NCI-H748 treated with DMSO at 0.1 percent for 48 hours (cell line): ENCODE results near the gene COX7A2.

Experiments used
- DNase-seq: peaks from one replicate; lab custom pipeline; 2025; lab: John Stamatoyannopoulos, UW

The COX7A2 gene

GRCh38 chr6:75268121-75268987 is 24.8 kb upstream of the COX7A2 start:
- DNase-seq: no peak

GRCh38 chr6:75267461-75267860 is 23.9 kb upstream of the COX7A2 start:
- DNase-seq: no peak

- peak; percentile 42 for DNase-seq
Observed at GRCh38 chr6:75266716-75267291, 23.2 kb upstream of the COX7A2 start.

DNA sequence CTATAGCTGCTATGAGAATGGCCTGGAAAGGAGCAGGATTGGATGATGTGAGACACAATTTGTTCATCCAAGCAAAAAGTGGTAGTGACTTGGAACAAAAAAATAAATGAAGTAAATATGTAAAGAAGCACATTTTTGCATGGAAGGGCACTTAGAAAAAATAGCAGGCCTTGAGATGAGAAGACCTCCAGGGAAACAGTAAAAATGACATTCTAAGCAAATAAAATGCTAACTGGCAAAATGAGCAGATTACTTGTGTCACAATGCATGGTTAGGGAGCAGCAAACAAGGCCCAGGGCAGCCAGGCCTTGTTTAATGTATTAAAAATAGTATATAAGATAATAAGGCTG is 19.8 kb upstream of the COX7A2 start:
- no peak for DNase-seq

- no peak for DNase-seq
Observed at GRCh38 chr6:75262716-75263400, 19.3 kb upstream of the COX7A2 start.

- DNase-seq: no peak
Observed at GRCh38 chr6:75261299-75261698, 17.7 kb upstream of the COX7A2 start.

DNA sequence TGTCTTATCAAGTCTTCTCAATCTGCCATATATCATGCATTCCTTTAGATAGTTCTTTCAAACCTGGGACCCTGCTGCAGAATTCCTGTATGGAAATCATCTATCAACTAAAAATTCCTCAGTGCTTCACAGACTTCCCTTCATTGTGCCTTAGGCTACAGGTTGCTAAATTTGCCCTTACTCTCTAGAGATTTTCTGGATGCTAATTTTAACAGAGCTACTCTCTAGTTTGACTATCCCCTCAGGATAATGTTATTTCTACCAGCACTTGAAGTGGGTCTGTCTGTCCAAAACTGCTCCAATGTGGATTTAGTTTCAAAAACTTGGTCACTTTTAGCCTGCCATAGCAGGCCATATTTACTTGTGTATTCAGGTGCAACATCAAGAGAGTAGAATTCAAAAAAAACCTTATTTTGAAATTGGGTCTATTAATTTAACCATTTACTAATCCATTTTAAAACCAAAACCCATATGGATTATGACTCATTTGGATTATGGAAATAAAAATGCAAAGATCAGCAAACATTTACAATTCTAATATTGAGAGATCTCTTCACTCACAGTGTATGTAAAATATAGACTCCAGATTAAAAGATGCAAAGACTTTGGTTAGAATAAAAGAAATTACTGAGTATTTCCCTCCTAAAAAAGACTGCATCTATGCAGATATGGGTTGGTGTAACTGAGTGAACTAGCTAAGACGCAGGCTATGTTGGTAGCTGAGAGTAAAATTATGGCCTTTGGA is 13.9 kb upstream of the COX7A2 start:
- DNase-seq: no peak

DNA sequence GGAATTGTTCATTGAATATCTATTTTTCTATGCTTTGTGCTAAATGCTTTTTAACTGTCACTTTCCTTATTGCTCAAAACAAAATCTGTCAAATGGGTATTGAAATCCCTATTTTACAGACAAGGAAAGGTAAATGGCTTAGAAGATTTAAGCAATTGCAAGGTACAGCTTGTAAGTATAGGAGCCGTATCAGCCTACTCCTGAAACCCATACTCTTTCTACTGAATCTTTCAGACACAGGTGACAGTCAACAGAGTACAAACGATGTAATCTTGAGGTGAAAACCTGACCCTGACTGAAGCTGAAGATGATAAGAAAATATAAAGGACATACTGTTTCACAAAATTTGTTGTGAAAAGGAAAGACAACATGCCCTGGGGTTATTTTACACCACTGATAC is 7.0 kb upstream of the COX7A2 start:
- DNase-seq: no peak

DNA sequence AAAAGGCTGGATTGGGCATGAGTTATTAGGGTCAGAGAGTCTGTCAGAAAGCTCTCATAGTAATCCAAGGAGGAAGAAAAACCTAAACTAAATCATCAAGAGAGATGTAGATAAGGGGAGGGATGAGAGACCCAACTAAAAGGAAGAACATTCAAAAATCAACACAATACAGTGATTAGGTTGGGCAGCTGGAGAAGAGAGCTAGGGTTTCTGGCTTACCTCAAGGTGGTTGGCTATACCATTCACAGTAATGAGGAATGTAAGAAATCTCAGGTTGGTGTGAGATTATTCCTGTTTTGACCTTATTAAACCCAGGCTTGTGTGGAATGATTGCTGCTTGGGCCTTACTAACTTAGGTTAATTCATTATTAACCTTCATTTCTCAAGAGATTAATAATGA is 6.2 kb upstream of the COX7A2 start:
- no peak for DNase-seq

DNA sequence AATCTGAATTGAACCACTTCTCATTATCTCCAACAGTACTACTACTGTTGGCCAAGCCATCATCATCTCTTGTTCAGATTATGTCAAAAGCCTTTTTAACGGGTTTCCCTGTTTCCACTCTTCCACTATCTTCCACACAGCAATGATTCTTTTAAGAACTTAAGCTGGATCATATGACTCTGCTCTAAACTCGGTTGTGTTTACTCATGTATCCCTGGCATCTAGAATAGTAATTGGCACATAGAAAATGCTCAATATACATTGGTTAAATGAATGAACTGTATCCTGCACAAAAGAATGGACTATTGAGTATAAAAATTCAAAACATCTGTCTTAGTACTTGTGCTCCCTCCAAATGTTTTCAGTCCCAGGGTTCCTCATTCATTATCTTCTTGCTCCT is 2.8 kb upstream of the COX7A2 start:
- DNase-seq: no peak

DNA sequence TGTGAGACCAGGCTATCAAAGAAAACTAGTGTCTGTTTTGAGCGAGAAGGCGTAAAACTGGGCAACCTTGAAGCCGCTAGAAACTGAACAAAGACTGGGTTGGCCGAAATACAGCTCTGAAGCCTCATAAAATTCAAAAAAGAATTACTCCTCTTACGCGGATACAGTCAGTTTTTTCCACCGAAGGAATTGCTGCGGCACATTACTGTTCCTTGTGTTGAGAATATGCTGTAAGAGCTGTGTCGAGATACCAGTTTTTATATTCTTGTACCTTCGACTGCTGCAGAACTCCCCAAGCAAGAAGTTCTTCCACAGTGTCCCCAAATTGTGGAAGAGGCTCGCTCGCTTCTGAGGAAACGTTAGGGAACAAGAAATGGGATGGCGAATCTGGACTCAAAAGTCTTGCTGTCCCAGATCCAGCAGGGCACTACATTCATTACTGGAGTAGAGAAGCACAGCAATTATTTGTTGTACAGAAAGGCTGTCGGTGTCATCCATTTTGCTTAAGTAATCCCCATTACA is 523 bp upstream of the COX7A2 start:
- no peak for DNase-seq

GRCh38 chr6:75236630-75237029 is 7.0 kb downstream of the COX7A2 start:
- DNase-seq: no peak

- DNase-seq: no peak
Observed at GRCh38 chr6:75235271-75235670, 8.3 kb downstream of the COX7A2 start.

- DNase-seq: no peak
Observed at GRCh38 chr6:75234126-75234865, 9.3 kb downstream of the COX7A2 start.

GRCh38 chr6:75233092-75233615 is 10.4 kb downstream of the COX7A2 start:
- DNase-seq: no peak

- no peak for DNase-seq
Observed at GRCh38 chr6:75230484-75231325, 12.9 kb downstream of the COX7A2 start.

DNA sequence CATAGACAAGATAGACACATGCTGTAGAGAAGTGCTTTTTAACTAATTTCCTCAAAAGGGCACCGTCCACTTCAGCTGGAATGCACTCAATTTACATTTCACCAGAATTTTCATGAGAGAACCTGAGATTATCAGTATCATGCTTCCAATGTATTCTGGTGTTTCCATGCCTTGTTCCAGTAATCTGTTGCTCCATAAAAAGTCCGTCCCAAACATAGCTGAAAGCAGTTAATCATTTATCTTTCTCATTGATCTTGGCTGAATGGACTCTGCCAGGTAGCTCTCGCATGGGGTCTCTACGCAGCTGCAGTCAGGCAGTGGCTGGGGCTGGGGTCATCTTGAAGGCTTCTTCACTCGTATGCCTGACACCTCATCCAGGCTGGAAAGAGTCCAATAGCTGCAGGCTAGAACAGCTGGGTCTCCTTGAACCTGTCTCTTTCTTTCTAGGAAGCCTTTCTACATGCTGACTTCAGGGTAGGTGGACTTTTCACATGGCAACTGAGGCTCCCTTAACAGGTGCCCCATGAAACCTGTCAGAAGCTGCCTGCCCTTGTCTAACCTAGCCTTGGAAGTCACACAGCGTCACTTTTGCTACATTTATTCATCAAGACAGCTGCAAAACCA is 19.2 kb downstream of the COX7A2 start:
- no peak for DNase-seq

DNA sequence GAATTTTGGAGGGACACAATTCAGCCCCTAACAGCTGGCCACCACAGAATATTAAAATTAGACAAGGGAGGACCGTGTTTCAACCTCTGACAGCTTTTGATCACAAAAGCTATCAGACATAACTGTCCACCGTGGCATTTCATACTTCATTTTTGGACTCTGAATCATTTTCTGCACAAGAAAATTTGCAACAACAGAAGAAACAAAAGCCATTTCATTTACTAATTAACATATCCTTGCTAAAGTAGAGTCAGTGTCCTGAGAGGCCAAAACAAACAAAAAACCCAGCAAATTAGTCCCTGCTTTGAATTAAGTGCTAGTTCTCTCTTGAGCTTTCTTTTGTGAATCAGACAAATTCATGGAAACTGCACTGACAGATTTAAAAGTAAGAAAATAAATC is 20.2 kb downstream of the COX7A2 start:
- no peak for DNase-seq

- no peak for DNase-seq
Observed at GRCh38 chr6:75222261-75222660, 21.3 kb downstream of the COX7A2 start.

DNA sequence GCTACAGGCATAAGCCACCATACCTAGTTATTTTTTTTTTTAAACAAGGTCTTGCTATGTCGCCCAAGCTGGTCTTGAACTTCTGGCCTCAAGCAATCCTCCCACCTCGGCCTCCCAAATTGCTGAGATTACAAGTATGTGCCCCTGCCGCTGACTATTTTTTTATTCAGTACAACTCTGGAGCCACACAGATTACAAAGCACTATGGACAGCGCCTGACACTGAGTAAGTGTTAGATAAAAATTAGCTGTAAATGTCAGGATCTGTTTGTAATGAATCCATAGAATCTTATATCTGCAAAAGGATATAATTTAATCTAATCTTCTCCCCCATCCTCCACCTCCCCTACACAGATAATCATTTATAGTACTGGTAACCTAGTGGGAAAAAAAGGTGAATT is 22.5 kb downstream of the COX7A2 start:
- DNase-seq: no peak
